Measurements from ENCODE around the gene UBL5.

The UBL5 gene

DNA sequence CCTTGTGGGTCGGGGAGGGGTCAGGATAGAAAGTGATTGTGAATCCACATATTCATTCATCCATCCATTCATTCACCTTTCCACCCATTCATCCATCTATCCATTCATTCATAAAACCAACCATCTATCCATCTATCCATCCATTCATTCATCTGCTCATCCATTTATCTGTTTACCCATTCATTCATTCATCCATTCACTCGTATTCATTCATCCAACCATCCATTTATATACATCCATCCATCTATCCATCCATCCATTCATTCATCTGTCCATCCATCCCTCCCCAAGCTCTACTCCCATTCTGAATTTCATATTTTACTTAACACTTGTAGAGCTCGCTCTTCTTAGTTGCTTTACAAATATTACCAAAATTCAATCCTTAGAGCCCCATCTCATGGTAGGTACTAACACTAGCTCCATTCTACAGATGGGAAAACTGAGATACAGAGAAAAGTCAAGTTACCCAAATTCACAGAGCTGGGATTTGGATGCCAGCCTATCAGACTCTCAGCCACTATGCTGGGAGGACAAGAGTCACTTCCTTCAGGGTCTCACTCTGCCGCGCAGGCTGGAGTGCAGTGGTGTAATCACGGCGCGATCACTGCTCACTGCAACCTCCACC lies 45.0 kb downstream of the UBL5 start:
- H3K4me2 ChIP-seq (ENCODE audit: low read length), result no peak overlapping the region
- TF ChIP-seq EZH2phosphoT487 (IDR thresholded peaks at IDR 0.05; ENCODE audit: borderline replicate concordance, low read length), result no peak
- TF ChIP-seq, protein P1, sequence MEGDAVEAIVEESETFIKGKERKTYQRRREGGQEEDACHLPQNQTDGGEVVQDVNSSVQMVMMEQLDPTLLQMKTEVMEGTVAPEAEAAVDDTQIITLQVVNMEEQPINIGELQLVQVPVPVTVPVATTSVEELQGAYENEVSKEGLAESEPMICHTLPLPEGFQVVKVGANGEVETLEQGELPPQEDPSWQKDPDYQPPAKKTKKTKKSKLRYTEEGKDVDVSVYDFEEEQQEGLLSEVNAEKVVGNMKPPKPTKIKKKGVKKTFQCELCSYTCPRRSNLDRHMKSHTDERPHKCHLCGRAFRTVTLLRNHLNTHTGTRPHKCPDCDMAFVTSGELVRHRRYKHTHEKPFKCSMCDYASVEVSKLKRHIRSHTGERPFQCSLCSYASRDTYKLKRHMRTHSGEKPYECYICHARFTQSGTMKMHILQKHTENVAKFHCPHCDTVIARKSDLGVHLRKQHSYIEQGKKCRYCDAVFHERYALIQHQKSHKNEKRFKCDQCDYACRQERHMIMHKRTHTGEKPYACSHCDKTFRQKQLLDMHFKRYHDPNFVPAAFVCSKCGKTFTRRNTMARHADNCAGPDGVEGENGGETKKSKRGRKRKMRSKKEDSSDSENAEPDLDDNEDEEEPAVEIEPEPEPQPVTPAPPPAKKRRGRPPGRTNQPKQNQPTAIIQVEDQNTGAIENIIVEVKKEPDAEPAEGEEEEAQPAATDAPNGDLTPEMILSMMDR (IDR thresholded peaks at IDR 0.05; ENCODE audit: low read depth, low read length, poor library complexity, severe bottlenecking), result no peak
- H3K9me2 ChIP-seq (replicated peaks; ENCODE audit: control insufficient read depth, low read length), result no peaks in the 10 kb centered on the region
- H3K27ac ChIP-seq (ENCODE audit: low read depth, low read length), result no peak overlapping the region
- no peak overlapping the region for H3K4me3 ChIP-seq (ENCODE audit: low read length)
- H3K4me1 ChIP-seq (ENCODE audit: control insufficient read depth, low read length), result no peaks in the 10 kb centered on the region
- H3K79me2 ChIP-seq (ENCODE audit: control insufficient read depth, low read length), result no peaks in the 10 kb centered on the region
- H3K36me3 ChIP-seq (ENCODE audit: control insufficient read depth, low read length), result no peaks in the 10 kb centered on the region
- H4K20me1 ChIP-seq (ENCODE audit: control insufficient read depth, insufficient read depth, low read depth, low read length), result no peaks in the 10 kb centered on the region
- no peaks in the 10 kb centered on the region for H3K27me3 ChIP-seq (ENCODE audit: control insufficient read depth, low read length)
- H3K9me3 ChIP-seq (ENCODE audit: control insufficient read depth, insufficient read depth, low read length), result no peaks in the 10 kb centered on the region
- no peaks in the 10 kb centered on the region for H3F3A ChIP-seq (ENCODE audit: control insufficient read depth, insufficient read depth)

DNA sequence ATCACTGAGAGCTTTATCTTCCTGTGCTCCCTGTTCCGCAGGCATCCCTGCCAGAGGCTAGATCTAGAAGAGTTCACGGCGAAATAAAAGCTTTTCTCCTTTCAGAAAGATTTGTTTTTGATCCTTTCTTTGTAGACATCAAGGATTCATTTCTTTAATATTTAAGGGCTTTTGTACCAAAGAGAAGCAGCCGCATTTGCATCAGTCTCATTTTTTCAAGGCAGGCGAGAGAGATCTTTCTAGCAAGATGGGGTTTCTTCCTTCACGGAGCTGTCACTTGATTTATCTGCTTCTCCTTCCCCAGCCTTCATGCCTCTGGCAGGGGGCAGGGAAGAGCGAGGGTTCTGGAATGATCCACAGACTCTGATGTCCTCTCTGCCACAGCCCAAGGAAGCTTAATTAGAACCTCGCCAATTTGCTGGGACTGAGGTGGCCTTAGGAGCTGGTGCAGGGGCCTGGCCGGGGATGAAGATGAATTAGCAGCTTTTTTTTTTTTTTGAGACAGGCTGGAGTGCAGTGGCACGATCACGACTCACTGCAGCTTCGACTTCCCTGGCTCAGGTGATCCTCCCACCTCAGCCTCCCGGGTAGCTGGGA lies 47.4 kb downstream of the UBL5 start:
- no peaks in the 10 kb centered on the region for H3K27me3 ChIP-seq (ENCODE audit: control insufficient read depth, low read length)
- TF ChIP-seq, protein P1 (IDR thresholded peaks at IDR 0.05; ENCODE audit: low read depth, low read length, poor library complexity, severe bottlenecking), result no peak
- TF ChIP-seq EZH2phosphoT487 (IDR thresholded peaks at IDR 0.05; ENCODE audit: borderline replicate concordance, low read length), result no peak
- no peak overlapping the region for H3K27ac ChIP-seq (ENCODE audit: low read depth, low read length)

DNA sequence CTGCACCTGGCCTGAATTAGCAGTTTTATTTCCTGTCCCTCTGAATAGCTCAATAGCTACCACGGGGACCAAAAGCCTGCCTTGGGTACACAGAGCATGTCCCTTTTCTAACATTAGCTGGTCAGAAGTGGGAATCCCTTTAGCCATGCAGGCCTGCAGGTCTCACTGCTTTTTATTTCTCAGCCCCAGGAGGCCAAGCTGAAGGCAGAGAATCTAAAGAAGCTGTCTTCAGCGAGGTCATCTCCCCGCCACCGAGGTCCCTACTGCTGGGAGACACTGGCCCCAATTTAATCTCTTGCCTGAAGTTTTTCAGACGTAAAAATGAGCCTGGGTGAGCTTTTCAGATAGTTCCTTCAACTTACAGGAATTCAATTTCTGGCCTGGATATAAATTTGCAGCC lies 48.1 kb downstream of the UBL5 start:
- Histone ChIP-seq H4K20me1 (ENCODE audit: control insufficient read depth, insufficient read depth, low read depth, low read length) (no peaks in the 10 kb centered on the region), H3K9me3 (ENCODE audit: control insufficient read depth, insufficient read depth, low read length) (no peaks in the 10 kb centered on the region), H3K4me1 (ENCODE audit: control insufficient read depth, low read length) (peaks cover 3% of the 10 kb centered on the region; the same call in 1 of the 2 replicates), H3K27ac (ENCODE audit: low read depth, low read length) (no peak overlapping the region), H3K27me3 (ENCODE audit: control insufficient read depth, low read length) (no peaks in the 10 kb centered on the region), H3K9me2 (replicated peaks; ENCODE audit: control insufficient read depth, low read length) (no peaks in the 10 kb centered on the region), H3K4me3 (ENCODE audit: low read length) (no peak overlapping the region), H3K4me2 (ENCODE audit: low read length) (no peak overlapping the region), H3F3A (ENCODE audit: control insufficient read depth, insufficient read depth) (no peaks in the 10 kb centered on the region), H3K79me2 (ENCODE audit: control insufficient read depth, low read length) (no peaks in the 10 kb centered on the region), H3K36me3 (ENCODE audit: control insufficient read depth, low read length) (no peaks in the 10 kb centered on the region)
- TF ChIP-seq, protein P1 (IDR thresholded peaks at IDR 0.05; ENCODE audit: low read depth, low read length, poor library complexity, severe bottlenecking), result no peak
- no peak for TF ChIP-seq EZH2phosphoT487 (IDR thresholded peaks at IDR 0.05; ENCODE audit: borderline replicate concordance, low read length)

More for the DNA sequence above, 47.4 kb downstream of the UBL5 start:
- Histone ChIP-seq H4K20me1 (ENCODE audit: control insufficient read depth, insufficient read depth, low read depth, low read length) (no peaks in the 10 kb centered on the region), H3K36me3 (ENCODE audit: control insufficient read depth, low read length) (no peaks in the 10 kb centered on the region), H3K4me1 (ENCODE audit: control insufficient read depth, low read length) (peaks cover 3% of the 10 kb centered on the region; the same call in 1 of the 2 replicates), H3K4me2 (ENCODE audit: low read length) (no peak overlapping the region), H3F3A (ENCODE audit: control insufficient read depth, insufficient read depth) (no peaks in the 10 kb centered on the region), H3K9me3 (ENCODE audit: control insufficient read depth, insufficient read depth, low read length) (no peaks in the 10 kb centered on the region), H3K4me3 (ENCODE audit: low read length) (no peak overlapping the region), H3K79me2 (ENCODE audit: control insufficient read depth, low read length) (no peaks in the 10 kb centered on the region), H3K9me2 (replicated peaks; ENCODE audit: control insufficient read depth, low read length) (no peaks in the 10 kb centered on the region)

Measured in DOHH2 (cell line).